Ishikawa (cell line): ENCODE results near the gene COL4A2.

Experiments used
- CEBPB ChIP-seq: IDR thresholded peaks from 2 replicates; pipeline ENCODE4 v1.6.1; 2012
- EGR1 ChIP-seq: IDR thresholded peaks from 2 replicates; pipeline ENCODE4 v1.6.1; 2012
- EP300 ChIP-seq: IDR thresholded peaks from 2 replicates; pipeline ENCODE4 v1.6.1; 2012; ENCODE audit warnings: borderline replicate concordance
- NFIC ChIP-seq: IDR thresholded peaks from 2 replicates; pipeline ENCODE4 v1.6.1; 2012
- RAD21 ChIP-seq: IDR thresholded peaks from 2 replicates; pipeline ENCODE4 v1.6.1; 2012; ENCODE audit warnings: low read depth
- TAF1 ChIP-seq: IDR thresholded peaks from 2 replicates; pipeline ENCODE4 v1.6.1; 2012; ENCODE audit warnings: low read depth, mild to moderate bottlenecking
- TCF12 ChIP-seq: IDR thresholded peaks from 2 replicates; pipeline ENCODE4 v1.6.1; 2012; ENCODE audit warnings: low read depth
- TEAD4 ChIP-seq: IDR thresholded peaks from 2 replicates; pipeline ENCODE4 v1.6.1; 2012
- YY1 ChIP-seq: IDR thresholded peaks from 2 replicates; pipeline ENCODE4 v1.6.1; 2012; ENCODE audit warnings: low read depth
- TF ChIP-seq, protein P1 (sequence below): IDR thresholded peaks from 2 replicates; pipeline ENCODE4 v1.6.1; 2012
- TF ChIP-seq, protein P2 (sequence below): IDR thresholded peaks from 2 replicates; pipeline ENCODE4 v1.6.1; 2012; ENCODE audit warnings: low read depth, mild to moderate bottlenecking
- TF ChIP-seq, protein P3 (sequence below): IDR thresholded peaks from 2 replicates; pipeline ENCODE4 v1.6.1; 2012

DNA sequence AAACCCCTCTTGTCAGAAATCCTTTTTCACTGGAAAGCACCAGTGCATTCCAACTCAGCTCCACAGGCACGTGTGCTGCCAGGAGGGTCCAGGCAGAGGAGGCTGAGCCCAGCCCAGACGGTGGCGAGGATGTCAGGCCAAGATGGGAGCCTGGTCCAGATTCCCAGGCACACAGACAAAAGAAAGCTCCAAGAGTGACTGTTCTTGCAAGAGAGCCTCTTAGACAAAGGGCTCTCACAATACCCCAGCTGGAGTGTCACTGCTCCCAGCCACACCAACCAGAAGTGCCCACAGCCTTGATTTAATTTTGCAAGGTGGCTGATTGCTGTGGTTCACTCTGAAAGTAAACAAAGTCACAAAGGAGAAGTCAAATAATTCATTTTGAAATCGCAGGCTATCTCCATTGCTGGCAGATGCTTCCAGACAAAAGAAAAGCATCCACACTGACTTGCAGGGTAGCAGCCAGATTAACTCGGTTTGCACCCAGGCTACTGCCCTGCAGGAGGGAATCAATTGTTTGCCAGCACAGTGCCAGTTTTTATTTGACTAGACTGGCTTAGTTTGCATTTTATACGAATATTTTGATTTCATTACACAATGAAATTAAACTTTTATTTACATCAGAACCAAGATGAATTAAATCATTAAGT, 159.3 kb downstream of the COL4A2 start:
- TF ChIP-seq YY1 (no peak), RAD21 (no peak), TAF1 (no peak), CEBPB (no peak), EP300 (no peak), NFIC (no peak), EGR1 (no peak), TEAD4 (no peak), TCF12 (no peak)
- TF ChIP-seq, protein P1, sequence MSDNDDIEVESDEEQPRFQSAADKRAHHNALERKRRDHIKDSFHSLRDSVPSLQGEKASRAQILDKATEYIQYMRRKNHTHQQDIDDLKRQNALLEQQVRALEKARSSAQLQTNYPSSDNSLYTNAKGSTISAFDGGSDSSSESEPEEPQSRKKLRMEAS, result no peak
- TF ChIP-seq, protein P2, sequence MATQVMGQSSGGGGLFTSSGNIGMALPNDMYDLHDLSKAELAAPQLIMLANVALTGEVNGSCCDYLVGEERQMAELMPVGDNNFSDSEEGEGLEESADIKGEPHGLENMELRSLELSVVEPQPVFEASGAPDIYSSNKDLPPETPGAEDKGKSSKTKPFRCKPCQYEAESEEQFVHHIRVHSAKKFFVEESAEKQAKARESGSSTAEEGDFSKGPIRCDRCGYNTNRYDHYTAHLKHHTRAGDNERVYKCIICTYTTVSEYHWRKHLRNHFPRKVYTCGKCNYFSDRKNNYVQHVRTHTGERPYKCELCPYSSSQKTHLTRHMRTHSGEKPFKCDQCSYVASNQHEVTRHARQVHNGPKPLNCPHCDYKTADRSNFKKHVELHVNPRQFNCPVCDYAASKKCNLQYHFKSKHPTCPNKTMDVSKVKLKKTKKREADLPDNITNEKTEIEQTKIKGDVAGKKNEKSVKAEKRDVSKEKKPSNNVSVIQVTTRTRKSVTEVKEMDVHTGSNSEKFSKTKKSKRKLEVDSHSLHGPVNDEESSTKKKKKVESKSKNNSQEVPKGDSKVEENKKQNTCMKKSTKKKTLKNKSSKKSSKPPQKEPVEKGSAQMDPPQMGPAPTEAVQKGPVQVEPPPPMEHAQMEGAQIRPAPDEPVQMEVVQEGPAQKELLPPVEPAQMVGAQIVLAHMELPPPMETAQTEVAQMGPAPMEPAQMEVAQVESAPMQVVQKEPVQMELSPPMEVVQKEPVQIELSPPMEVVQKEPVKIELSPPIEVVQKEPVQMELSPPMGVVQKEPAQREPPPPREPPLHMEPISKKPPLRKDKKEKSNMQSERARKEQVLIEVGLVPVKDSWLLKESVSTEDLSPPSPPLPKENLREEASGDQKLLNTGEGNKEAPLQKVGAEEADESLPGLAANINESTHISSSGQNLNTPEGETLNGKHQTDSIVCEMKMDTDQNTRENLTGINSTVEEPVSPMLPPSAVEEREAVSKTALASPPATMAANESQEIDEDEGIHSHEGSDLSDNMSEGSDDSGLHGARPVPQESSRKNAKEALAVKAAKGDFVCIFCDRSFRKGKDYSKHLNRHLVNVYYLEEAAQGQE, result no peak
- TF ChIP-seq, protein P3, sequence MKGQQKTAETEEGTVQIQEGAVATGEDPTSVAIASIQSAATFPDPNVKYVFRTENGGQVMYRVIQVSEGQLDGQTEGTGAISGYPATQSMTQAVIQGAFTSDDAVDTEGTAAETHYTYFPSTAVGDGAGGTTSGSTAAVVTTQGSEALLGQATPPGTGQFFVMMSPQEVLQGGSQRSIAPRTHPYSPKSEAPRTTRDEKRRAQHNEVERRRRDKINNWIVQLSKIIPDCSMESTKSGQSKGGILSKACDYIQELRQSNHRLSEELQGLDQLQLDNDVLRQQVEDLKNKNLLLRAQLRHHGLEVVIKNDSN, result no peak
